ENCODE results near the gene FARP1. TPM values are rescaled to one million over a fixed set of nuclear protein-coding genes. Genes with fewer than 3 reads are reported as not detected.

Gene FARP1
- polyA plus RNA-seq, 2 of the 4 experiments (the other 2 are of a cell fraction): 9.4 to 13.0 TPM

DNA sequence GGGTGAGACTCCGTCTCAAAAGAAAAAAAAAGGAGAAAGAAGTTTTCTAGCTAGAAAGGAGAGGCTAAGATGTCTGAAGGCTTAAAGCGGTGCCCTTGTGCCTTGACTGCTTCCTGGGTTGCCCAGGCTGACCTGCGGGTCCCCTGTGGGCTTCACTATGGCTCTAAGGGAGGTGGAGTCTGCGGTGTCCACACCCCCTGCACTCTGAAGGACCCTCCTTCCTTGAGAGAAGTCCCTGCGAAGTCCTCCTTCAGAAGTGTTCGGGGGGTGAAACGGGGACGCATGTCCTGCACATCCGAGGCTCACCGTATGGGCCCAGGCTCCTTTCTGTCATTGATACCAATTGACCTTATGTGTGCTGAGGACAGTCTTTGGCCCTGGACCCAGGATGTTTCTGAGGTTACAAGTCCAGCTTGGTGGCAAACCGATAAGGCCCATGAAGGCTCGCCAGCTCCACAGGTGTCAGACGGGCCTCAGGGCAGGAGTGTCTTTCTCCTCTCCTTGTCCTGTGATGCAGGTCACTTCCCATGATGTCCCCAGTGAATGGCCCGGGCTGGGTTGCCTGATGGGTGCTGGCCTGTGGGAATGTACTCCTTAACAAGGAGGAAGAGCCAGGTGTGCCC, 45.8 kb downstream of the FARP1 start:
- ATAC-seq (no peak), DNase-seq (ENCODE audit: low read depth in 1 of 2, low spot score in 1 of 2) (no peak), FAIRE-seq (no peak)
- H3K9me3 ChIP-seq: no peaks in the 10 kb centered on the region
- TF ChIP-seq EHF (CRISPR knock-in tag; IDR thresholded peaks at IDR 0.05) (no peak), ESRRA (IDR thresholded peaks at IDR 0.05; ENCODE audit: borderline replicate concordance, low read length) (no peak), NFE2L2 (conservative IDR thresholded peaks at IDR 0.05; ENCODE audit: low read length) (no peak), NPAS2 (CRISPR knock-in tag; IDR thresholded peaks at IDR 0.05; ENCODE audit: borderline replicate concordance) (no peak), FOSL2 (IDR thresholded peaks at IDR 0.05) (no peak), FOSL2 (CRISPR knock-in tag; IDR thresholded peaks at IDR 0.05) (no peak), CBX2 (IDR thresholded peaks at IDR 0.05; ENCODE audit: borderline replicate concordance, low read depth) (no peak), SREBF2 (IDR thresholded peaks at IDR 0.05) (no peak), HDAC2 (IDR thresholded peaks at IDR 0.05) (no peak), ZFP36 (IDR thresholded peaks at IDR 0.05; ENCODE audit: borderline replicate concordance, partially characterized antibody) (no peak), CHD2 (IDR thresholded peaks at IDR 0.05; ENCODE audit: low read length, partially characterized antibody) (no peak), POLR2A (IDR thresholded peaks at IDR 0.05; ENCODE audit: low read length) (no peak)
- TF ChIP-seq, protein P1, sequence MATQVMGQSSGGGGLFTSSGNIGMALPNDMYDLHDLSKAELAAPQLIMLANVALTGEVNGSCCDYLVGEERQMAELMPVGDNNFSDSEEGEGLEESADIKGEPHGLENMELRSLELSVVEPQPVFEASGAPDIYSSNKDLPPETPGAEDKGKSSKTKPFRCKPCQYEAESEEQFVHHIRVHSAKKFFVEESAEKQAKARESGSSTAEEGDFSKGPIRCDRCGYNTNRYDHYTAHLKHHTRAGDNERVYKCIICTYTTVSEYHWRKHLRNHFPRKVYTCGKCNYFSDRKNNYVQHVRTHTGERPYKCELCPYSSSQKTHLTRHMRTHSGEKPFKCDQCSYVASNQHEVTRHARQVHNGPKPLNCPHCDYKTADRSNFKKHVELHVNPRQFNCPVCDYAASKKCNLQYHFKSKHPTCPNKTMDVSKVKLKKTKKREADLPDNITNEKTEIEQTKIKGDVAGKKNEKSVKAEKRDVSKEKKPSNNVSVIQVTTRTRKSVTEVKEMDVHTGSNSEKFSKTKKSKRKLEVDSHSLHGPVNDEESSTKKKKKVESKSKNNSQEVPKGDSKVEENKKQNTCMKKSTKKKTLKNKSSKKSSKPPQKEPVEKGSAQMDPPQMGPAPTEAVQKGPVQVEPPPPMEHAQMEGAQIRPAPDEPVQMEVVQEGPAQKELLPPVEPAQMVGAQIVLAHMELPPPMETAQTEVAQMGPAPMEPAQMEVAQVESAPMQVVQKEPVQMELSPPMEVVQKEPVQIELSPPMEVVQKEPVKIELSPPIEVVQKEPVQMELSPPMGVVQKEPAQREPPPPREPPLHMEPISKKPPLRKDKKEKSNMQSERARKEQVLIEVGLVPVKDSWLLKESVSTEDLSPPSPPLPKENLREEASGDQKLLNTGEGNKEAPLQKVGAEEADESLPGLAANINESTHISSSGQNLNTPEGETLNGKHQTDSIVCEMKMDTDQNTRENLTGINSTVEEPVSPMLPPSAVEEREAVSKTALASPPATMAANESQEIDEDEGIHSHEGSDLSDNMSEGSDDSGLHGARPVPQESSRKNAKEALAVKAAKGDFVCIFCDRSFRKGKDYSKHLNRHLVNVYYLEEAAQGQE (IDR thresholded peaks at IDR 0.05): no peak
- TF ChIP-seq, protein P2, sequence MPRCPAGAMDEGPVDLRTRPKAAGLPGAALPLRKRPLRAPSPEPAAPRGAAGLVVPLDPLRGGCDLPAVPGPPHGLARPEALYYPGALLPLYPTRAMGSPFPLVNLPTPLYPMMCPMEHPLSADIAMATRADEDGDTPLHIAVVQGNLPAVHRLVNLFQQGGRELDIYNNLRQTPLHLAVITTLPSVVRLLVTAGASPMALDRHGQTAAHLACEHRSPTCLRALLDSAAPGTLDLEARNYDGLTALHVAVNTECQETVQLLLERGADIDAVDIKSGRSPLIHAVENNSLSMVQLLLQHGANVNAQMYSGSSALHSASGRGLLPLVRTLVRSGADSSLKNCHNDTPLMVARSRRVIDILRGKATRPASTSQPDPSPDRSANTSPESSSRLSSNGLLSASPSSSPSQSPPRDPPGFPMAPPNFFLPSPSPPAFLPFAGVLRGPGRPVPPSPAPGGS (IDR thresholded peaks at IDR 0.05): no peak
- TF ChIP-seq, protein P3, sequence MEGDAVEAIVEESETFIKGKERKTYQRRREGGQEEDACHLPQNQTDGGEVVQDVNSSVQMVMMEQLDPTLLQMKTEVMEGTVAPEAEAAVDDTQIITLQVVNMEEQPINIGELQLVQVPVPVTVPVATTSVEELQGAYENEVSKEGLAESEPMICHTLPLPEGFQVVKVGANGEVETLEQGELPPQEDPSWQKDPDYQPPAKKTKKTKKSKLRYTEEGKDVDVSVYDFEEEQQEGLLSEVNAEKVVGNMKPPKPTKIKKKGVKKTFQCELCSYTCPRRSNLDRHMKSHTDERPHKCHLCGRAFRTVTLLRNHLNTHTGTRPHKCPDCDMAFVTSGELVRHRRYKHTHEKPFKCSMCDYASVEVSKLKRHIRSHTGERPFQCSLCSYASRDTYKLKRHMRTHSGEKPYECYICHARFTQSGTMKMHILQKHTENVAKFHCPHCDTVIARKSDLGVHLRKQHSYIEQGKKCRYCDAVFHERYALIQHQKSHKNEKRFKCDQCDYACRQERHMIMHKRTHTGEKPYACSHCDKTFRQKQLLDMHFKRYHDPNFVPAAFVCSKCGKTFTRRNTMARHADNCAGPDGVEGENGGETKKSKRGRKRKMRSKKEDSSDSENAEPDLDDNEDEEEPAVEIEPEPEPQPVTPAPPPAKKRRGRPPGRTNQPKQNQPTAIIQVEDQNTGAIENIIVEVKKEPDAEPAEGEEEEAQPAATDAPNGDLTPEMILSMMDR (IDR thresholded peaks at IDR 0.05): no peak
- TF ChIP-seq, protein P4, sequence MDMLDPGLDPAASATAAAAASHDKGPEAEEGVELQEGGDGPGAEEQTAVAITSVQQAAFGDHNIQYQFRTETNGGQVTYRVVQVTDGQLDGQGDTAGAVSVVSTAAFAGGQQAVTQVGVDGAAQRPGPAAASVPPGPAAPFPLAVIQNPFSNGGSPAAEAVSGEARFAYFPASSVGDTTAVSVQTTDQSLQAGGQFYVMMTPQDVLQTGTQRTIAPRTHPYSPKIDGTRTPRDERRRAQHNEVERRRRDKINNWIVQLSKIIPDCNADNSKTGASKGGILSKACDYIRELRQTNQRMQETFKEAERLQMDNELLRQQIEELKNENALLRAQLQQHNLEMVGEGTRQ (IDR thresholded peaks at IDR 0.05): no peak
- H3K4me3 ChIP-seq: no peak overlapping the region
- H3K4me1 ChIP-seq: 0 out of 3 replicates have a peak, but pooled peaks cover 4% of the 10 kb centered on the region
- ChIA-PET CTCF (no interaction called here), POLR2A (no interaction called here)
- H3K27ac ChIP-seq: no peak overlapping the region
- WGBS (ENCODE audit: missing lambda C conversion rate): 90% methylated on average over 13 of the region's 14 CpGs
- no peak overlapping the region for H3K4me2 ChIP-seq

DNA sequence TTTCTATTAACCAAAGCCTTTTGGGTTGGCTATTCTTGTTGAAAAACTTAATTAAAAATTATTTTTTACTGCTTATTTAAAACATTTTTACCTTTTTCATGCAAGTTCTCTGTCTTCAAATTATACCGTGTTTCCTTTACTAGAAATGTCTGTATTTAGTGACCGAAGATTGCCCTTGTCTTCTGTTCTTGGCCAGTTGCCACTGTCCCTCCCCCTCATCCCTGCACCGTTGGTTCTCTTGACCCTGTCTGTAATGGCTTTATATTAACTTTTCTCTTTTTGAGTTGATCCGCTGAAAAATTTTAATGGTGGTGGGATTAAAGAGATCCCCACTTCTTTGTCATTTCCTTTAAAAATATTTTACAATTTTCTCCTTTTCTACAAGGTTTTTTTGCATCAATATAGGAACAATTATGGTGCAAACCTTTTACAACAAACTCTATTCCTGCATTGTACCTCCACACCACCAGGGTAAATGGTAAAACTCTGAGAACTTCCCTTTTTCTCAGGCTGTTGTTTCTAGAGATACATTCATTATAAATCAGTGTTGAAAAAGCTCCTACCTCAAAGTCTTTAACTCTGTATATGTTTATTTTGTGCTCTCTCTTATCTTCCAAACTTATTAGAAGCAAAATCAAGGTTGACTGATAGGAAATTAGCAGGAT, 47.1 kb downstream of the FARP1 start:
- no peaks in the 10 kb centered on the region for H3K9me3 ChIP-seq
- ChIA-PET POLR2A (no interaction called here), CTCF (no interaction called here)
- H3K4me2 ChIP-seq: no peak overlapping the region
- no peak for ATAC-seq
- H3K27ac ChIP-seq: no peak overlapping the region
- WGBS (ENCODE audit: missing lambda C conversion rate): 68% methylated on average over 4 of the region's 4 CpGs
- no peak overlapping the region for H3K4me3 ChIP-seq
- H3K4me1 ChIP-seq: 0 out of 3 replicates have a peak, but pooled peaks cover 4% of the 10 kb centered on the region
- DNase-seq (ENCODE audit: low read depth in 1 of 2, low spot score in 1 of 2): no peak
- no peak for FAIRE-seq
- TF ChIP-seq POLR2A (IDR thresholded peaks at IDR 0.05; ENCODE audit: low read length) (no peak), FOXS1 (CRISPR knock-in tag; IDR thresholded peaks at IDR 0.05) (no peak), SMC3 (IDR thresholded peaks at IDR 0.05) (no peak), SREBF2 (IDR thresholded peaks at IDR 0.05) (no peak), GATA3 (IDR thresholded peaks at IDR 0.05; ENCODE audit: borderline replicate concordance) (no peak), HOXA7 (CRISPR knock-in tag; IDR thresholded peaks at IDR 0.05) (no peak), EP300 (IDR thresholded peaks at IDR 0.05) (no peak)
- TF ChIP-seq, protein P3 (IDR thresholded peaks at IDR 0.05): no peak
- TF ChIP-seq, protein P5, sequence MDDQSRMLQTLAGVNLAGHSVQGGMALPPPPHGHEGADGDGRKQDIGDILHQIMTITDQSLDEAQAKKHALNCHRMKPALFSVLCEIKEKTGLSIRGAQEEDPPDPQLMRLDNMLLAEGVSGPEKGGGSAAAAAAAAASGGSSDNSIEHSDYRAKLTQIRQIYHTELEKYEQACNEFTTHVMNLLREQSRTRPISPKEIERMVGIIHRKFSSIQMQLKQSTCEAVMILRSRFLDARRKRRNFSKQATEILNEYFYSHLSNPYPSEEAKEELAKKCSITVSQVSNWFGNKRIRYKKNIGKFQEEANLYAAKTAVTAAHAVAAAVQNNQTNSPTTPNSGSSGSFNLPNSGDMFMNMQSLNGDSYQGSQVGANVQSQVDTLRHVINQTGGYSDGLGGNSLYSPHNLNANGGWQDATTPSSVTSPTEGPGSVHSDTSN (IDR thresholded peaks at IDR 0.05): no peak

Data from A549 (cell line).